K562 (cell line): ENCODE data around the gene NIPA2. TPM values are rescaled to one million over a fixed set of nuclear protein-coding genes. Genes with fewer than 3 reads are reported as not detected.

Experiments used
- CUX1 ChIP-seq: fragments of 200-800 bp; sonication (Bioruptor generic); IDR thresholded peaks from 2 replicates; pipeline ENCODE4 v1.6.1; 2016; ENCODE audit warnings: missing genetic modification characterization, missing compliant biosample characterization
- ELK1 ChIP-seq: sonication (generic); formaldehyde crosslinking; IDR thresholded peaks from 2 replicates; pipeline ENCODE4 v1.8.1; 2022; ENCODE audit warnings: missing genetic modification reagents
- HCFC1 ChIP-seq: IDR thresholded peaks from 2 replicates; pipeline ENCODE4 v1.6.1; 2012; ENCODE audit warnings: low read depth, low read length, improper control_type of control experiment
- HDAC8 ChIP-seq: fragments of 450-650 bp; IDR thresholded peaks from 2 replicates; pipeline ENCODE4 v1.6.1; 2016; ENCODE audit warnings: mild to moderate bottlenecking, missing genetic modification characterization, moderate library complexity, missing compliant biosample characterization
- PHF20 ChIP-seq: fragments of 450-650 bp; IDR thresholded peaks from 2 replicates; pipeline ENCODE4 v1.6.1; 2018; ENCODE audit not compliant: partially characterized antibody
- SIN3A ChIP-seq, 2 experiments: fragments of 150-350 bp in 1 of 2; IDR thresholded peaks; 2 replicates each; pipeline ENCODE4 v1.6.1; 2011 to 2016; ENCODE audit warnings: borderline replicate concordance in 2 of 2, low read depth in 2 of 2, low read length in 2 of 2, mild to moderate bottlenecking in 2 of 2, moderate library complexity in 2 of 2; ENCODE audit not compliant: control insufficient read depth in 1 of 2
- SMAD3 ChIP-seq: fragments of 450-650 bp; formaldehyde crosslinking; conservative IDR thresholded peaks from 2 replicates; pipeline ENCODE4 v1.4.0; 2020; ENCODE audit warnings: mild to moderate bottlenecking
- STAT6 ChIP-seq: sonication (generic); formaldehyde crosslinking; IDR thresholded peaks from 2 replicates; pipeline ENCODE4 v1.8.1; 2023; ENCODE audit warnings: mild to moderate bottlenecking, missing genetic modification reagents
- ZC3H8 ChIP-seq: fragments of 450-650 bp; IDR thresholded peaks from 2 replicates; pipeline ENCODE4 v1.6.1; 2017
- ZNF124 ChIP-seq: sonication (generic); formaldehyde crosslinking; IDR thresholded peaks from 2 replicates; pipeline ENCODE4 v1.8.1; 2022; ENCODE audit warnings: missing genetic modification reagents
- polyA plus RNA-seq, 8 experiments: library from polyadenylated mRNA; depleted of rRNA in 4 of 8; stranded (reverse) in 5 of 8; unstranded in 3 of 8; fragments of >200 nt; fragmentation: Nextera tagmentation in 2 of 8; fragmentation: Illumina TruSeq in 1 of 8; extraction: Ambion mirVana in 2 of 8; extraction: Trizol in 1 of 8; gene quantifications; 2 replicates each; pipeline versions ENCODE4 v1.2.1 to v1.2.3, GENCODE V29; 2011 to 2014; ENCODE audit warnings: inconsistent platforms in 1 of 8, missing spikeins in 1 of 8
- total RNA-seq, 7 experiments: library from RNA; depleted of rRNA in 6 of 7; stranded (reverse); fragments of >200 nt in 6 of 7; fragmentation: Illumina TruSeq in 2 of 7; extraction: Trizol in 2 of 7; gene quantifications; 2 replicates each; pipeline versions ENCODE4 v1.2.1 to v1.2.3, GENCODE V29; 2011 to 2021; ENCODE audit warnings: low replicate concordance in 1 of 7

Gene NIPA2
- total and polyA plus RNA-seq, 9 of the 15 experiments (the other 6 are each of a cell fraction or from before 2014, with no cell fraction given), result 18.7 to 107 (median 87.3) TPM

GRCh38 chr15:22806156-22806555 is 32.3 kb upstream of the NIPA2 start (continued):
- no peak for TF ChIP-seq CUX1 (CRISPR knock-in tag)
- no peak for TF ChIP-seq ZC3H8
- no peak for TF ChIP-seq ZNF124
- TF ChIP-seq HCFC1, result no peak
- no peak for TF ChIP-seq ELK1 (CRISPR knock-in tag)
- no peak for TF ChIP-seq HDAC8 (tag)
- TF ChIP-seq STAT6 (CRISPR knock-in tag), result no peak
- no peak for TF ChIP-seq PHF20
- TF ChIP-seq SIN3A (IDR thresholded peaks at IDR 0.05; ENCODE audit: borderline replicate concordance in 2 of 2, control insufficient read depth in 1 of 2, low read depth in 2 of 2, low read length in 2 of 2), result no peak
- TF ChIP-seq SMAD3 (CRISPR knock-in tag), result no peak
